ENCODE results near the gene LRP2. TPM values are rescaled to one million over a fixed set of nuclear protein-coding genes. Genes with fewer than 3 reads are reported as not detected.

LRP2 gene
- polyA plus RNA-seq, 1 of the 3 experiments (the other 2 are of a cell fraction): not detected

GRCh38 chr2:169173876-169174275 is 188.5 kb downstream of the LRP2 start:
- Histone ChIP-seq H3K36me3 (replicated peaks in 1 of 2; ENCODE audit: control insufficient read depth in 1 of 2, insufficient read depth in 2 of 2, low read length in 1 of 2) (no peaks in the 10 kb centered on the region), H3K9me2 (no peaks in the 10 kb centered on the region), H3F3A (replicated peaks; ENCODE audit: insufficient read depth) (no peaks in the 10 kb centered on the region), H3K79me2 (ENCODE audit: insufficient read depth) (no peaks in the 10 kb centered on the region), H3K4me3 (ENCODE audit: low read depth in 2 of 2, low read length in 1 of 2) (no peak overlapping the region), H3K4me1 (ENCODE audit: control insufficient read depth in 1 of 2, insufficient read depth in 2 of 2, low read depth in 1 of 2, low read length in 1 of 2) (peaks cover 0 to 4% of the 10 kb centered on the region in 2 experiments; a peak in 1 of 4 replicates), H3K27me3 (ENCODE audit: insufficient read depth) (no peaks in the 10 kb centered on the region), H3K9me3 (no peaks in the 10 kb centered on the region), H3K4me2 (no peak overlapping the region), H3K9ac (no peak overlapping the region), H3K27ac (ENCODE audit: low read depth in 2 of 2, low read length in 1 of 2) (no peak overlapping the region), H4K20me1 (ENCODE audit: insufficient read depth) (no peaks in the 10 kb centered on the region), H2AFZ (ENCODE audit: low read depth) (no peak overlapping the region)
- ChIA-PET CTCF (interaction anchor here (1.0 to 1.2 kb wide), 2 partner anchors 42 to 64 kb away, joined by 4 to 5 read pairs; no protein-coding TSS in a partner anchor), POLR2A (no interaction called here)
- DNase-seq: peak; percentile 33
- 53% methylated on average over 8 of the region's 9 CpGs for WGBS (ENCODE audit: low lambda C conversion rate)
- no peak for TF ChIP-seq POLR2AphosphoS5 (IDR thresholded peaks at IDR 0.05; ENCODE audit: low read depth, low read length)

- Histone ChIP-seq H3K36me3 (replicated peaks in 1 of 2; ENCODE audit: control insufficient read depth in 1 of 2, insufficient read depth in 2 of 2, low read length in 1 of 2) (no peaks in the 10 kb centered on the region), H3K4me1 (ENCODE audit: control insufficient read depth in 1 of 2, insufficient read depth in 2 of 2, low read depth in 1 of 2, low read length in 1 of 2) (peaks cover 0 to 4% of the 10 kb centered on the region in 2 experiments; a peak in 1 of 4 replicates), H3K4me3 (ENCODE audit: low read depth in 2 of 2, low read length in 1 of 2) (no peak overlapping the region), H3K27ac (ENCODE audit: low read depth in 2 of 2, low read length in 1 of 2) (no peak overlapping the region), H4K20me1 (ENCODE audit: insufficient read depth) (no peaks in the 10 kb centered on the region), H2AFZ (ENCODE audit: low read depth) (no peak overlapping the region), H3K79me2 (ENCODE audit: insufficient read depth) (no peaks in the 10 kb centered on the region), H3F3A (replicated peaks; ENCODE audit: insufficient read depth) (no peaks in the 10 kb centered on the region), H3K9me3 (no peaks in the 10 kb centered on the region), H3K9me2 (no peaks in the 10 kb centered on the region), H3K9ac (no peak overlapping the region), H3K27me3 (ENCODE audit: insufficient read depth) (no peaks in the 10 kb centered on the region), H3K4me2 (no peak overlapping the region)
- TF ChIP-seq EZH2phosphoT487 (IDR thresholded peaks at IDR 0.05; ENCODE audit: borderline replicate concordance, low read depth): no peak
- no peak for TF ChIP-seq FOXM1 (IDR thresholded peaks at IDR 0.05; ENCODE audit: low read depth)
- TF ChIP-seq RCOR1 (IDR thresholded peaks at IDR 0.05; ENCODE audit: low read length): no peak
- TF ChIP-seq GABPA (IDR thresholded peaks at IDR 0.05; ENCODE audit: low read depth): no peak
- no peak for TF ChIP-seq SMC3 (IDR thresholded peaks at IDR 0.05; ENCODE audit: low read depth, low read length)
- no peak for TF ChIP-seq PBX3 (IDR thresholded peaks at IDR 0.05)
- TF ChIP-seq TCF12 (IDR thresholded peaks at IDR 0.05): no peak
- no peak for TF ChIP-seq USF2 (IDR thresholded peaks at IDR 0.05; ENCODE audit: borderline replicate concordance, low read depth, low read length)
- TF ChIP-seq JUND (IDR thresholded peaks at IDR 0.05): no peak
- no peak for TF ChIP-seq POLR2AphosphoS5 (IDR thresholded peaks at IDR 0.05; ENCODE audit: low read depth, low read length)
- TF ChIP-seq MEF2A (IDR thresholded peaks at IDR 0.05; ENCODE audit: borderline replicate concordance, low read depth): no peak
- no peak for TF ChIP-seq YY1 (IDR thresholded peaks at IDR 0.05; ENCODE audit: low read depth)
- no peak for TF ChIP-seq ELF1 (IDR thresholded peaks at IDR 0.05)
- no peak for TF ChIP-seq TAF1 (IDR thresholded peaks at IDR 0.05; ENCODE audit: borderline replicate concordance, low read depth, low read length)
- POLR2A ChIA-PET: no interaction called here
- WGBS (ENCODE audit: low lambda C conversion rate): 41% methylated on average over 2 of the region's 2 CpGs
- DNase-seq: no peak
- CTCF ChIA-PET: no interaction called here
Measured at GRCh38 chr2:169172914-169173313, 189.4 kb downstream of the LRP2 start.
